KBM-7 (cell line): ENCODE measurements around the gene PDX1.
"Not testable (repeated sequence)": the region's sequence is repeated elsewhere in the genome, so short reads cannot be mapped to it uniquely, and the experiment has no call there.

Experiments used
- DNase-seq: peaks from one replicate; pipeline ENCODE4 v3.0.0-alpha.2; 2015
- in situ Hi-C: fragments of 300-500 bp; cut with MboI; formaldehyde crosslinking; loops from 2 replicates; pipeline ENCODE4 v1.14.3; 2020; ENCODE audit warnings: low sequenced_read_pairs, low pct_unique_long_range_greater_than_20kb, mixed read lengths

The PDX1 gene

GRCh38 chr13:27953676-27954405 lies 34.0 kb downstream of the PDX1 start:
- in situ Hi-C loops, result no loop called here

GRCh38 chr13:27954406-27954851 lies 34.6 kb downstream of the PDX1 start:
- in situ Hi-C loops, result no loop called here
- DNase-seq, result peak; percentile 71

More at GRCh38 chr13:27953676-27954405, 34.0 kb downstream of the PDX1 start:
- peak; percentile 91 for DNase-seq

- DNase-seq, result peak; percentile 9
- in situ Hi-C loops, result no loop called here
These were observed 35.3 kb downstream of the PDX1 start for GRCh38 chr13:27955014-27955591.

GRCh38 chr13:27956576-27957300 lies 36.9 kb downstream of the PDX1 start:
- no peak for DNase-seq
- in situ Hi-C loops, result no loop called here

GRCh38 chr13:27959976-27960361 lies 40.2 kb downstream of the PDX1 start:
- in situ Hi-C loops, result no loop called here
- DNase-seq, result no peak

- in situ Hi-C loops, result no loop called here
- peak; percentile 18 for DNase-seq
These were observed 40.8 kb downstream of the PDX1 start for GRCh38 chr13:27960362-27961226.

GRCh38 chr13:27961227-27962085 lies 41.7 kb downstream of the PDX1 start:
- in situ Hi-C loops, result no loop called here
- no peak for DNase-seq

- DNase-seq, result no peak
- in situ Hi-C loops, result no loop called here
These were observed 42.5 kb downstream of the PDX1 start for GRCh38 chr13:27962128-27962841.

GRCh38 chr13:27962982-27963381 lies 43.2 kb downstream of the PDX1 start:
- DNase-seq, result no peak
- in situ Hi-C loops, result no loop called here

GRCh38 chr13:27963491-27963890 lies 43.7 kb downstream of the PDX1 start:
- DNase-seq, result no peak
- in situ Hi-C loops, result no loop called here

GRCh38 chr13:27964206-27964605 lies 44.4 kb downstream of the PDX1 start:
- in situ Hi-C loops, DNase-seq: not testable (repeated sequence)

- in situ Hi-C loops, result no loop called here
- DNase-seq, result no peak
These were observed 45.0 kb downstream of the PDX1 start for GRCh38 chr13:27964741-27965323.

GRCh38 chr13:27965343-27965739 lies 45.5 kb downstream of the PDX1 start:
- in situ Hi-C loops, result no loop called here
- no peak for DNase-seq

- in situ Hi-C loops, result no loop called here
- no peak for DNase-seq
These were observed 46.2 kb downstream of the PDX1 start for GRCh38 chr13:27965740-27966640.

GRCh38 chr13:27966641-27967202 lies 46.9 kb downstream of the PDX1 start:
- no peak for DNase-seq
- in situ Hi-C loops, result no loop called here

GRCh38 chr13:27967203-27967735 lies 47.5 kb downstream of the PDX1 start:
- DNase-seq, result peak; percentile 91
- in situ Hi-C loops, result no loop called here
